ENCODE results near the gene WDFY1.

- no peak for TF ChIP-seq EZH2 (IDR thresholded peaks at IDR 0.05; ENCODE audit: borderline replicate concordance, insufficient read depth, low read depth, low read length, poor library complexity, severe bottlenecking)
- TF ChIP-seq, protein P1, sequence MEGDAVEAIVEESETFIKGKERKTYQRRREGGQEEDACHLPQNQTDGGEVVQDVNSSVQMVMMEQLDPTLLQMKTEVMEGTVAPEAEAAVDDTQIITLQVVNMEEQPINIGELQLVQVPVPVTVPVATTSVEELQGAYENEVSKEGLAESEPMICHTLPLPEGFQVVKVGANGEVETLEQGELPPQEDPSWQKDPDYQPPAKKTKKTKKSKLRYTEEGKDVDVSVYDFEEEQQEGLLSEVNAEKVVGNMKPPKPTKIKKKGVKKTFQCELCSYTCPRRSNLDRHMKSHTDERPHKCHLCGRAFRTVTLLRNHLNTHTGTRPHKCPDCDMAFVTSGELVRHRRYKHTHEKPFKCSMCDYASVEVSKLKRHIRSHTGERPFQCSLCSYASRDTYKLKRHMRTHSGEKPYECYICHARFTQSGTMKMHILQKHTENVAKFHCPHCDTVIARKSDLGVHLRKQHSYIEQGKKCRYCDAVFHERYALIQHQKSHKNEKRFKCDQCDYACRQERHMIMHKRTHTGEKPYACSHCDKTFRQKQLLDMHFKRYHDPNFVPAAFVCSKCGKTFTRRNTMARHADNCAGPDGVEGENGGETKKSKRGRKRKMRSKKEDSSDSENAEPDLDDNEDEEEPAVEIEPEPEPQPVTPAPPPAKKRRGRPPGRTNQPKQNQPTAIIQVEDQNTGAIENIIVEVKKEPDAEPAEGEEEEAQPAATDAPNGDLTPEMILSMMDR (IDR thresholded peaks at IDR 0.05), result no peak
Measured at GRCh38 chr2:223949241-223949840, 4.2 kb upstream of the WDFY1 start.

All from B cell (primary cell).